Left ventricle myocardium inferior (tissue), 1 donor: ENCODE measurements around the gene ACOX1. TPM values are rescaled to one million over a fixed set of nuclear protein-coding genes. Genes with fewer than 3 reads are reported as not detected.

Experiments used
- DNase-seq: peaks from one replicate; pipeline ENCODE4 v3.0.0-alpha.2; 2020
- H3K27ac ChIP-seq: fragments of 200-600 bp; replicated peaks from 2 replicates; pipeline ENCODE4 v1.8.0; 2021
- H3K27me3 ChIP-seq: fragments of 200-600 bp; 2 replicates; pipeline ENCODE4 v1.8.0; 2021; ENCODE audit warnings: low read depth
- H3K36me3 ChIP-seq: fragments of 200-600 bp; 2 replicates; pipeline ENCODE4 v1.8.0; 2021
- H3K4me1 ChIP-seq: fragments of 200-600 bp; 2 replicates; pipeline ENCODE4 v1.8.0; 2021
- H3K4me3 ChIP-seq: fragments of 200-600 bp; 2 replicates; pipeline ENCODE4 v1.8.0; 2021; ENCODE audit warnings: mild to moderate bottlenecking, moderate library complexity
- H3K9me3 ChIP-seq: fragments of 200-600 bp; replicated peaks from 2 replicates; pipeline ENCODE4 v1.8.0; 2021
- intact Hi-C: fragments of 100-400 bp; cut with micrococcal nuclease; formaldehyde crosslinking; loops from one replicate; pipeline ENCODE4 v1.11.0; 2022
- total RNA-seq: library from RNA; stranded (reverse); fragmentation: NEBNext Ultra II Directional; extraction: Animal tissue kit (Norgen Biotek cat#: 25700); gene quantifications from one replicate; pipeline ENCODE4 v1.2.1, GENCODE V29; 2021
- TF ChIP-seq, protein P1 (sequence below): fragments of 200-600 bp; IDR thresholded peaks from 2 replicates; pipeline ENCODE4 v1.8.0; 2021; ENCODE audit warnings: antibody characterized with exemption, mild to moderate bottlenecking, borderline replicate concordance
- donor health status: DM: no; HTN: yes; CAD: no; lungs with severe emphysema.

Gene ACOX1
- total RNA-seq, 1 donor from 2014 or later = 76.4 TPM

DNA sequence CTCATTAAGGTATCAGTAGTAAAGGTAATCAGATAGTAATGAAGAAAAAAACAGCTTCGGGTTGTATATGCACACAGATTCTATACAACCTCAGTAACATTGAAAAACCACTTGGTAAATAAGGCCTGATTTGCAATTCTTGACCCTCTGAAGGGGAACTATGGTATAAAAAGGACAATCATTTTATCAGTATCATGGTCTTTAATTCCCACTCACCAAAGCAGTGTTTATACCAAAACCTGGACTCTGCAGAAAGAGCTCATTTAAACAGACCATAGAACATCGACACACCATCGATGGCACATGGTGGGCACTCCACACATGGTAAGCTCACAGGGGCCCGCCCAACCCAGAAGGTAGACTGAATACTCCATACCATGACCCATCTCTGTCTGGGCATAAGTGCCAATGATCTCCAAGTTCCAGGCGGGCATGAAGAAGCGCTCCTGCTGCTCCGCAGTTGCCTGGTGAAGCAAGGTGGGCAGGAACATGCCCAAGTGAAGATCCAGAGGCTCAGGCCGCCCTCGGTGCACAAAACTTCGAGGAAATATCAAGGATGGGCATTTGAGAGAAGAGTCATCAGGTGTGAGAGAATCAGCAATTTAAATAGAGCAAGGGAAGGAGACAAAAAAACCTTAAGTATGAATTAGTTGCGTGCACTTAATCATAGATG is 19.0 kb downstream of the ACOX1 start:
- TF ChIP-seq, protein P1, sequence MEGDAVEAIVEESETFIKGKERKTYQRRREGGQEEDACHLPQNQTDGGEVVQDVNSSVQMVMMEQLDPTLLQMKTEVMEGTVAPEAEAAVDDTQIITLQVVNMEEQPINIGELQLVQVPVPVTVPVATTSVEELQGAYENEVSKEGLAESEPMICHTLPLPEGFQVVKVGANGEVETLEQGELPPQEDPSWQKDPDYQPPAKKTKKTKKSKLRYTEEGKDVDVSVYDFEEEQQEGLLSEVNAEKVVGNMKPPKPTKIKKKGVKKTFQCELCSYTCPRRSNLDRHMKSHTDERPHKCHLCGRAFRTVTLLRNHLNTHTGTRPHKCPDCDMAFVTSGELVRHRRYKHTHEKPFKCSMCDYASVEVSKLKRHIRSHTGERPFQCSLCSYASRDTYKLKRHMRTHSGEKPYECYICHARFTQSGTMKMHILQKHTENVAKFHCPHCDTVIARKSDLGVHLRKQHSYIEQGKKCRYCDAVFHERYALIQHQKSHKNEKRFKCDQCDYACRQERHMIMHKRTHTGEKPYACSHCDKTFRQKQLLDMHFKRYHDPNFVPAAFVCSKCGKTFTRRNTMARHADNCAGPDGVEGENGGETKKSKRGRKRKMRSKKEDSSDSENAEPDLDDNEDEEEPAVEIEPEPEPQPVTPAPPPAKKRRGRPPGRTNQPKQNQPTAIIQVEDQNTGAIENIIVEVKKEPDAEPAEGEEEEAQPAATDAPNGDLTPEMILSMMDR = no peak
- Histone ChIP-seq H3K27me3 (no peaks in the 10 kb centered on the region), H3K36me3 (peaks cover 23% of the 10 kb centered on the region), H3K27ac (no peak overlapping the region), H3K4me3 (no peak overlapping the region), H3K9me3 (no peaks in the 10 kb centered on the region), H3K4me1 (peaks cover 30% of the 10 kb centered on the region)
- DNase-seq = no peak
- intact Hi-C loops = no loop called here

DNA sequence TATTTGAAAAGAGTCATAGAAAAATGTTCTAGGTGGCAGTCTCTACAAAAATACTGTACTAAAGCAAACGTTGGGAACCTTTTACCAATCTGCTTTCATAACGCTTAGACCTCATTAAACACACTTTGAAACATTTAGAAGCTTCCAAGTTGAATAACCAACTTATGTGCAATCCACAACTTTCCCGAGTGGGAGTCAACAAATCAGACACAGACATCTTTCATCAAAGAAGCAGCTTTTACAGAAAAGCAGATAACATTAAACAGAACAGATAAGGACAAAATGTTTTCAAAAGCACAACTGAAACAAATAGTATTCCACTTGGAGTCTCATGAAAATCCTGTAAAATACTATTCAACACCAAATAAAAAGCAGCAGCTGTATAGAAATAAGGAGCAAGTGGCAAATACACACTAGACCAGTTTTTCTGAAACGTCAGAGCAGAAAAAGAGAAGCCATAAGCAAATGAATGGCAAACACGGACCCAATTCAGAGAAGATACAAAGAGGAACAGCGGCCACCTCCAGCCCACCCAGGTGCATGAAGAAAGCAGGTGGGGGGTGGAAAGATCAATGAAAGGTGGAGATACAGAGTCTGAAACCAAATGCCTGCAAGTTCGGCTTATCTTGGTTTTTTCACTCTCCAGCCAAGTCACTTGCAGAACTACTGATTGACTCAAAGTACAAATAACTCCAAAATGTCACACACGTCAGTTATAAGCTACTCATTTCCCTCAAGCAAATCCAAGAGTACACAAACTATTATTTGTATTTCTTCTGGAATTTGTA is 19.7 kb downstream of the ACOX1 start:
- no peak for DNase-seq
- intact Hi-C loops = no loop called here
- no peaks in the 10 kb centered on the region for H3K27me3 ChIP-seq
- H3K27ac ChIP-seq = no peak overlapping the region
- H3K4me1 ChIP-seq = peaks cover 30% of the 10 kb centered on the region
- no peaks in the 10 kb centered on the region for H3K9me3 ChIP-seq
- TF ChIP-seq, protein P1 = no peak
- peaks cover 30% of the 10 kb centered on the region for H3K36me3 ChIP-seq
- no peak overlapping the region for H3K4me3 ChIP-seq

DNA sequence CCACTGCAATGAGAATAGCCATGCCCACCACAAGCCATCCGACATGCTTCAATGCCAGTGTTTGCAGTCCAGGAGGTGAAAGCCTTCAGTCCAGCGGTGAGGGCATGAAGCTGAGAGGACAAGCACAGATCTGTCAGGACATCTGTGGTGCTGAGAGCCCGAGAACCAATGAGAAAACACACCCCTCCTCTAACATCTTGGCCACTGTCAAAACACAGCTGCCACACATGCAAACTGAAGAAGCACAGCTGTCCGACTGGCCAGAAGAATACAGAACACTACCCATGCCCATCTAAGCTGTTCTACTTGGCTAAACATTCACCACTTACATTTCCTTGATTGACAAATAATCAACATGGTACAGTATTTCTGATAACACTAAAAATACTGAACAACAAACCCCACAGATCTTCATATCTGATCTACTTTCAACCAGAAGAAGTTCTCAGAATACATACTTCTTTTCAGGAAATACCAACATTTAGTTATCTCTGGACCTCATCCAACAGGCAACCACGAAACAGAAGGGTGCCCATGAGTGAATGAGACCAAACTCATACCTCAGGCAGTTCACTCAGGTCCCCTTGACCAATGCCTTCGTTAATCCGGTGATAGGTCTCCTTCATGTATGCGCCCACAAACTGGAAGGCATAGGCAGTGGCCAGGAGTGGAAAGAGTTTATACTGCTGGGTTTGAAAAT is 28.0 kb downstream of the ACOX1 start:
- H3K9me3 ChIP-seq = no peaks in the 10 kb centered on the region
- H3K4me1 ChIP-seq = no peaks in the 10 kb centered on the region
- no peak for DNase-seq
- H3K4me3 ChIP-seq = no peak overlapping the region
- TF ChIP-seq, protein P1 = no peak
- no peak overlapping the region for H3K27ac ChIP-seq
- H3K27me3 ChIP-seq = no peaks in the 10 kb centered on the region
- intact Hi-C loops = no loop called here
- H3K36me3 ChIP-seq = peaks cover 99% of the 10 kb centered on the region

DNA sequence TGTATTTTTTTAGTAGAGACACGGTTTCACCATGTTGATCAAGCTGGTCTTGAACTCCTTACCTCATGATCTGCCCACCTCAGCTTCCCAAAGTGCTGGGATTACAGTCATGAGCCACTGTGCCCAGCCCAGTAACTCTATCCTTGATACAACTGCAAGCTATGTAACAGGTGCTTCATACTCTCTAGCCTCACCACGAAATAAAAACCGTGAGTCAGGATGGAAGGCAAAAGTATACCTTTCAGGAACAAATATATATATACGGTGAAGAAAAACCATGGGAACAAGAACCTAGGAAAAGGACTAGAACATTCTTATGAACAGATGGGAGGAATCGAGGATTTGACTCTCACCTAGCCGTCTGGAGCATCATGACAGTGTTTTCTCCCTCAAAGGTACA is 28.5 kb downstream of the ACOX1 start:
- no peaks in the 10 kb centered on the region for H3K9me3 ChIP-seq
- DNase-seq = no peak
- no peak overlapping the region for H3K27ac ChIP-seq
- no peak overlapping the region for H3K4me3 ChIP-seq
- H3K36me3 ChIP-seq = peaks cover 99% of the 10 kb centered on the region
- intact Hi-C loops = no loop called here
- TF ChIP-seq, protein P1 = no peak
- no peaks in the 10 kb centered on the region for H3K4me1 ChIP-seq
- no peaks in the 10 kb centered on the region for H3K27me3 ChIP-seq

DNA sequence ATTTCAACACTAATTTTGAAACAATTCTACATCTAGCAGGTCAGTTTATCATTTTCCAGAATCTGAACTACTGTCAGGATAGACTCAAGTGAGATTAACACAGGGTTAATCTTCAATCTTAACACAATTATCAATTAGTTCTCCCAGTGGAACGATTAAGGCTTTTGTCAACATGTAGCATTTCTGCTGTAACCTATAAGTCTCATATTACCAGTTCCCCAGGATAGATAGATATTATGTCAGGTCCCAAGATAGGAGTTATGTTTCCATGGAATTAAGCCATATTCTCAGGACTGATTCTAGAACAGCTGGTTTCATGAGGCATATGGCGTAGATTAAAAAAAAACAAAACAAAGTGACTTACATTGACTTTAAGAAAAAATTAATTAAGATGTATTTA is 33.8 kb downstream of the ACOX1 start:
- no peak for DNase-seq

More for the DNA sequence above, 33.8 kb downstream of the ACOX1 start:
- H3K27ac ChIP-seq = no peak overlapping the region
- H3K4me3 ChIP-seq = no peak overlapping the region
- TF ChIP-seq, protein P1 = no peak
- no peaks in the 10 kb centered on the region for H3K9me3 ChIP-seq
- peaks cover 13% of the 10 kb centered on the region for H3K4me1 ChIP-seq
- H3K36me3 ChIP-seq = peaks cover 67% of the 10 kb centered on the region
- H3K27me3 ChIP-seq = no peaks in the 10 kb centered on the region
- intact Hi-C loops = no loop called here
